GF-D8 (cell line): ENCODE measurements around the gene LONRF2.
"Not testable (repeated sequence)": the region's sequence is repeated elsewhere in the genome, so short reads cannot be mapped to it uniquely, and the experiment has no call there.

ENCODE experiments used
- DNase-seq: peaks from one replicate; lab custom pipeline; 2025; lab: John Stamatoyannopoulos, UW

Gene LONRF2

GRCh38 chr2:100254646-100255210 is 67.6 kb downstream of the LONRF2 start:
- no peak for DNase-seq

GRCh38 chr2:100253786-100254185 is 68.5 kb downstream of the LONRF2 start:
- DNase-seq: no peak

- DNase-seq: no peak
Measured at GRCh38 chr2:100252811-100253698, 69.2 kb downstream of the LONRF2 start.

GRCh38 chr2:100250645-100251044 is 71.7 kb downstream of the LONRF2 start:
- no peak for DNase-seq

GRCh38 chr2:100248971-100249370 is 73.3 kb downstream of the LONRF2 start:
- DNase-seq: no peak

- DNase-seq: not testable (repeated sequence)
Measured at GRCh38 chr2:100248556-100248955, 73.7 kb downstream of the LONRF2 start.

GRCh38 chr2:100248044-100248330 is 74.3 kb downstream of the LONRF2 start:
- DNase-seq: no peak

GRCh38 chr2:100247256-100248043 is 74.9 kb downstream of the LONRF2 start:
- DNase-seq: no peak

GRCh38 chr2:100246163-100247145 is 75.8 kb downstream of the LONRF2 start:
- DNase-seq: no peak

GRCh38 chr2:100245681-100246080 is 76.6 kb downstream of the LONRF2 start:
- no peak for DNase-seq

- no peak for DNase-seq
Measured at GRCh38 chr2:100244881-100245605, 77.3 kb downstream of the LONRF2 start.

- no peak for DNase-seq
Measured at GRCh38 chr2:100243631-100244030, 78.7 kb downstream of the LONRF2 start.

- no peak for DNase-seq
Measured at GRCh38 chr2:100242891-100243619, 79.2 kb downstream of the LONRF2 start.

- DNase-seq: no peak
Measured at GRCh38 chr2:100242476-100242875, 79.8 kb downstream of the LONRF2 start.

GRCh38 chr2:100241236-100241635 is 81.1 kb downstream of the LONRF2 start:
- no peak for DNase-seq

- DNase-seq: no peak
Measured at GRCh38 chr2:100240386-100240785, 81.9 kb downstream of the LONRF2 start.

GRCh38 chr2:100239486-100240210 is 82.7 kb downstream of the LONRF2 start:
- DNase-seq: no peak

- DNase-seq: no peak
Measured at GRCh38 chr2:100238471-100238870, 83.8 kb downstream of the LONRF2 start.

GRCh38 chr2:100237770-100238169 is 84.5 kb downstream of the LONRF2 start:
- DNase-seq: no peak

GRCh38 chr2:100237163-100237562 is 85.1 kb downstream of the LONRF2 start:
- DNase-seq: no peak
